ENCODE results near the gene WNT4. TPM values are rescaled to one million over a fixed set of nuclear protein-coding genes. Genes with fewer than 3 reads are reported as not detected.

WNT4 gene
- total RNA-seq: not detected in 2 replicates

GRCh38 chr1:22143065-22144033 lies at the start of gene WNT4:
Gene WNT4, minus strand, starts transcription at chr1:22143097. Its CDS starts 175 bp downstream, at chr1:22142922.

Other genes with a start within 250 kb of the WNT4 start
- 251 and 279 TPM in 2 replicates for gene HSPG2, start 205.8 kb downstream of the WNT4 start, total RNA-seq
- gene CELA3B, start 166.1 kb downstream of the WNT4 start, total RNA-seq: not detected in 2 replicates
- gene CELA3A, start 141.4 kb downstream of the WNT4 start, total RNA-seq: not detected in 2 replicates
- gene CDC42, start 90.4 kb downstream of the WNT4 start, total RNA-seq: 557 and 578 TPM in 2 replicates

Data from articular chondrocyte of knee joint (primary cell).